ENCODE data around the gene UBE2B.
"Not testable (repeated sequence)": the region's sequence is repeated elsewhere in the genome, so short reads cannot be mapped to it uniquely, and the experiment has no call there.

The UBE2B gene

GRCh38 chr5:134403951-134404350, 32.6 kb downstream of the UBE2B start:
- no peak for DNase-seq

- no peak for DNase-seq
Measured at GRCh38 chr5:134406390-134406789, 35.0 kb downstream of the UBE2B start.

- DNase-seq, result no peak
Measured at GRCh38 chr5:134409321-134409720, 38.0 kb downstream of the UBE2B start.

GRCh38 chr5:134410822-134411221, 39.5 kb downstream of the UBE2B start:
- DNase-seq, result no peak

- DNase-seq, result no peak
Measured at GRCh38 chr5:134411228-134411545, 39.8 kb downstream of the UBE2B start.

- DNase-seq, result peak; percentile 70
Measured at GRCh38 chr5:134411546-134412266, 40.3 kb downstream of the UBE2B start, which contains the start of gene CDKN2AIPNL. CDKN2AIPNL (minus strand) TSS chr5:134411881; CDS start chr5:134411854, 27 bp downstream.

- no peak for DNase-seq
Measured at GRCh38 chr5:134413046-134413445, 41.7 kb downstream of the UBE2B start.

- no peak for DNase-seq
Measured at GRCh38 chr5:134417707-134418106, 46.3 kb downstream of the UBE2B start.

- DNase-seq, result no peak
Measured at GRCh38 chr5:134418958-134419357, 47.6 kb downstream of the UBE2B start.

GRCh38 chr5:134420343-134420742, 49.0 kb downstream of the UBE2B start:
- DNase-seq, result no peak

- DNase-seq, result not testable (repeated sequence)
Measured at GRCh38 chr5:134421038-134421437, 49.7 kb downstream of the UBE2B start.

GRCh38 chr5:134422791-134423365, 51.5 kb downstream of the UBE2B start:
- no peak for DNase-seq

GRCh38 chr5:134423376-134423775, 52.0 kb downstream of the UBE2B start:
- DNase-seq, result no peak

GRCh38 chr5:134426361-134426760, 55.0 kb downstream of the UBE2B start:
- DNase-seq, result no peak

GRCh38 chr5:134427540-134428041, 56.2 kb downstream of the UBE2B start:
- DNase-seq, result no peak

- DNase-seq, result no peak
Measured at GRCh38 chr5:134430001-134430569, 58.7 kb downstream of the UBE2B start.

GRCh38 chr5:134432174-134432573, 60.8 kb downstream of the UBE2B start:
- no peak for DNase-seq

- no peak for DNase-seq
Measured at GRCh38 chr5:134432677-134433359, 61.4 kb downstream of the UBE2B start.

- DNase-seq, result no peak
Measured at GRCh38 chr5:134435560-134435959, 64.2 kb downstream of the UBE2B start.

- no peak for DNase-seq
Measured at GRCh38 chr5:134436523-134437339, 65.4 kb downstream of the UBE2B start.

GRCh38 chr5:134437340-134437846, 66.0 kb downstream of the UBE2B start:
- no peak for DNase-seq

- DNase-seq, result no peak
Measured at GRCh38 chr5:134437847-134438581, 66.6 kb downstream of the UBE2B start.

Measured in NCI-H526 treated with DMSO at 0.1 percent for 48 hours (cell line).